IPS-15b (cell line): ENCODE results near the gene OOSP3.
"Not testable (repeated sequence)": the region's sequence is repeated elsewhere in the genome, so short reads cannot be mapped to it uniquely, and the experiment has no call there.

Source experiments
- H3K27me3 ChIP-seq: one replicate; pipeline ENCODE4 v1.6.1; 2013; ENCODE audit warnings: low read length; ENCODE audit not compliant: control insufficient read depth, insufficient read depth
- H3K36me3 ChIP-seq: one replicate; pipeline ENCODE4 v1.6.1; 2013; ENCODE audit warnings: low read length; ENCODE audit not compliant: control insufficient read depth, insufficient read depth
- H3K4me1 ChIP-seq: one replicate; pipeline ENCODE4 v1.6.1; 2013; ENCODE audit warnings: mild to moderate bottlenecking, low read length; ENCODE audit not compliant: control insufficient read depth, insufficient read depth
- H3K4me3 ChIP-seq: one replicate; pipeline ENCODE4 v1.5.1; 2013; ENCODE audit warnings: low read depth, low read length
- H3K9ac ChIP-seq: one replicate; pipeline ENCODE4 v1.6.1; 2013; ENCODE audit warnings: low read depth, mild to moderate bottlenecking, low read length
- H3K9me3 ChIP-seq: one replicate; pipeline ENCODE4 v1.6.1; 2013; ENCODE audit warnings: mild to moderate bottlenecking, low read length; ENCODE audit not compliant: control insufficient read depth, insufficient read depth

Gene OOSP3

DNA sequence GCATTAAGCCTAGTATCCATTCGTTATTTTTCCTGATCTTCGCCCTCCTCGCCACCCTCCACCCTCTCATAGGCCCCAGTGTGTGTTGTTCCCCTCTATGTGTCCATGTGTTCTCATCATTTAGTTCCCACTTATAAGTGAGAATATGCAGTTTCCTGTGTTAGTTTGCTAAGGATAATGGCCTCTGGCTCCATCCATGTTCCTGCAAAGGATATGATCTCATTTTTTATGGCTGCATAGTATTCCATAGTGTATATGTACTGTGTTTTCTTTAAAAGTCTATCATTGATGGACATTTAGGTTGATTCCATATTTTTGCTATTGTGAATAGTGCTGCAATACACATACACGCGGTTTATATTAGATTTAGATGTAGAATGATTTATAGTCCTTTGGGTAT is 27.2 kb upstream of the OOSP3 start:
- not testable (repeated sequence) for H3K27me3 ChIP-seq, H3K4me1 ChIP-seq, H3K36me3 ChIP-seq, H3K9me3 ChIP-seq, H3K4me3 ChIP-seq, H3K9ac ChIP-seq

DNA sequence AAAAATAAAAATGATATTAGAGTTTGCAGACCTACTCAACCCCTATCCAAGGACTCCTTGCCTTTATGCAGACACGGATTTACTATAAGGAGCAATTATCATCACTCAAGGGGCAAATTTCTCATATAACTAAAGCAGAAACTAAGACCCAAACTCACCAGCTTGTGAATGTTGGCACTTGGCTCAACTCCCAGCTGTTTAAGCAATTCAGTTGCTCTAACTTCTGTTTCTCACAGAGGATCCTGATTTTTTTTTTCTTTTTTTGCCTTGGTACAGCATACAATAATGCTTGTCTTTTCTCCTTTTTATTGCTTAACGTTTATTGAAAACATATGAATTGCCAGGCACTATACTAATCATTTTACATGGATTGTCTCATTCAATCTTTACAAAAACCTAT is 23.7 kb upstream of the OOSP3 start:
- Histone ChIP-seq H3K9me3 (no peaks in the 10 kb centered on the region), H3K36me3 (no peaks in the 10 kb centered on the region), H3K27me3 (no peaks in the 10 kb centered on the region), H3K4me3 (no peak overlapping the region), H3K9ac (no peak overlapping the region), H3K4me1 (peaks cover 3% of the 10 kb centered on the region)

DNA sequence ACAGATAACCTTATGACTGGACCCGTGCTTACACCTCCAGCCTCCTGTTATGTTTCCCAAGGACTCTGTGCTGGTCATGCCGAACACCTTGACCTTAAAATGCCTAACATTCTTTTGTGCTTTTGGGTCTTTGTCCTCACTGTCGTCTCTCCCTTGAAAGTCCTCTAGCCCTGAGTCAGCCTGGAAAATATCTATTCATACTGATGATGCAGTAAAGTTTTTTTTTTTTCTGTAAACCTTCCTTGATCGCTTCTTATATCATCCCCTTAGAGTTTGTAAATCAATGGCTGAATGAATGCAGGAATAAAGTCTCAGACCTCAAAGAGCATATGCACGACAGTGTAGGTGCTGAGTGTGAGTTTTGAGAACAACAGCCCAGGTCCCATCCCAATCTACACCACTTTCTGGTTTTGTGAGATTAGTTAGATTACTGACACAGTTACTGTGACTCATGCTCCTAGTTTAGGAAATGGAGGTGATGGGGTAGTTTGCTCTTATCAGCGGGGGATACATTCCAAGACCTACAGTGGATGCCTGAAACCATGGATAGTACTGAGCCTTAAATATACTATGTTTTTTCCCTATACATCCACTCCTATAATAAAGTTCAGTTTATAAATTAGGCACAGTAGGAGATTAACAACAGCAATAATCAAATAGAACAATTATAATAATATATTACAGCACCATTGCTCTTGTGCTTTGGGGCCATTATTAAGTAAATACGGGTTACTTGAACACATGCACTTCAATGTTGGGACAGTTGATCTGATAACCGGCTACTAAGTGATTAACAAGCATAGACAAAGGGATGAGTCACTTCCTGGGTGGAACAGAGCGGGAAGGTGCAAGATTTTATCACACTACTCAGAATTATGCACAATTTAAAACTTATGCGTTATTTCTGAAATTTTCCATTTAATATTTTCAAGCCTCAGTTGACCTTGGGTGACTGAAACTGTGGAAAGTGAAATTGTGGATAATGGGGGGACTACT is 20.8 kb upstream of the OOSP3 start:
- Histone ChIP-seq H3K9me3 (no peaks in the 10 kb centered on the region), H3K9ac (no peak overlapping the region), H3K4me1 (peaks cover 3% of the 10 kb centered on the region), H3K36me3 (no peaks in the 10 kb centered on the region), H3K4me3 (no peak overlapping the region), H3K27me3 (no peaks in the 10 kb centered on the region)

DNA sequence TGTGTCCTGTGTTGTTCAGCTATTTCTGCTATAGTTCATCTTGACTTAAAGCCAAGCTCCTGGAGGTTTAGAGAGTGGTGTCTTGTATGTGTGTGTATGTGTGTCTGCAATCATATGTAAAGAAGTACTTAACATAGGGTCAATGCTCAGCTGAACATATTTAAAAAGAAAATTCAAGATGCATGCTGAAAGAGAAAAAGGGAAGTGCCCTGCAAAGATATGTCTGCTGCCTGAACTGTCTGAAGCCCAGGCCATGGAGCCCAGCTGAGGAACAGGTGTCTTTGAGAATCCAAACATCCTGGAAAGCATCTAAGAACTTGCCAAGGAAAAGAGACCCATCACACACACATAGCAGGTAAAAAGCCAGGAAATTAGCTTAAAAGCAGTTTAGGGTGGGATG is 18.9 kb upstream of the OOSP3 start:
- Histone ChIP-seq H3K27me3 (no peaks in the 10 kb centered on the region), H3K9me3 (no peaks in the 10 kb centered on the region), H3K36me3 (no peaks in the 10 kb centered on the region), H3K9ac (no peak overlapping the region), H3K4me1 (peaks cover 3% of the 10 kb centered on the region), H3K4me3 (no peak overlapping the region)

DNA sequence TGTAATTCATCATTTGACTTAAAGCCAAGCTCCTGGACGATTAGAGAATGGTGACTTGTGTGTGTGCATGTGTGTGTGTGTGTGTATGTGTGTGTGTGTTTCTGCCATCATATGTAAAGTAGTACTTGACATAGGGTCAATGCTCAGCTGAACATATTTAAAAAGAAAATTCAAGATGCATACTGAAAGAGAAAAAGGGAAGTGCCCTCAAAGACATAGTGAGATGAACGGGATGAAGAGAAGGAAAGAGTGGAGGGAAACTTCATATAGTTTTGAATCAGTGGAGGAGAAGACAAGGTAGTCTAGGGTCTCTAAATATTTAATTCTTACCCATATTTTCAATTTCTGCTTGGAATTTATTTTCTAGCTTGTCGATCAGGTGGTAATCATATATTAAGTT is 16.3 kb upstream of the OOSP3 start:
- no peaks in the 10 kb centered on the region for H3K36me3 ChIP-seq
- peaks cover 3% of the 10 kb centered on the region for H3K4me1 ChIP-seq
- no peaks in the 10 kb centered on the region for H3K27me3 ChIP-seq
- no peak overlapping the region for H3K4me3 ChIP-seq
- no peak overlapping the region for H3K9ac ChIP-seq
- no peaks in the 10 kb centered on the region for H3K9me3 ChIP-seq

DNA sequence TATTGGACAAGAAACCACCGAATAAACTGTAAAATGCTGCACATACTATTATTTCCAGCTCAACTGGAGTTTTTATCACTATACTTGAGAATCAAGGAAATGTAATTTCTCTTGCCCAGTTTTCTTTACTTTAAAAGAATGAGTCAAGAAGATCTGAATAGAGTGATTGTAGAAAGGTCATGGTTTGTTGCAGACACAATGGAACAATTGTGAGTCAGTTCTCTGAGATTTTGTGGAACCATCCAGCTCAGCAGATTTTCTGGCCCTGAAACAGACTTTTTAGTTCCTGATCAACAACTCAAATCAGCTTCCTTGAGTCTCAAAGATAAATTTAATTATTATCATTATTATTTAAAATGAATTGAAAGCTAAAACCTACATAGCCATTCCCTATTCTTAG is 13.6 kb upstream of the OOSP3 start:
- Histone ChIP-seq H3K4me1 (no peaks in the 10 kb centered on the region), H3K9me3 (no peaks in the 10 kb centered on the region), H3K27me3 (no peaks in the 10 kb centered on the region), H3K36me3 (no peaks in the 10 kb centered on the region), H3K4me3 (no peak overlapping the region), H3K9ac (no peak overlapping the region)

DNA sequence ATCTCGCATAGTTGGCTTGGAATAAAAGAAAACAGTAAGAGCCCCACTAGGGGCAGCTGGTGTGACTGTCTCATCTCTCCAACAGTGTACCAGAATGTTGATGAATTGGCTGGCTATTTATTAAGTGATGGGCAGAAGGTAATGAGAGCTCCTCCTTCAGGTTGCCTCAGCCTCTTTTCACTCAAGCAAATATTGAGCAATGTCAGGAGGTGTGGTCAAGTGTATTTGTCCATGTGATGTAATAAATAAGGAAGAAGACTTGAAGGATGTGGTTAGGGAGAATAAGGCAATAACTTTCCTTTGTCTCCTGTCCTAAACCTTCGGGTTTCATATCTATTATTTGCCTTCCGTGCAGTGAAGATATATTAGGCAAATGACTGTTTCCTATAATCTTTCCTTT is 12.2 kb upstream of the OOSP3 start, which contains the start of gene TCN1:
Gene TCN1, minus strand, starts transcription at position 91 of the 400 bp plus-strand sequence. Its CDS starts 17 bp downstream, at position 74.
- Histone ChIP-seq H3K27me3 (no peaks in the 10 kb centered on the region), H3K9me3 (no peaks in the 10 kb centered on the region), H3K4me1 (no peaks in the 10 kb centered on the region), H3K36me3 (no peaks in the 10 kb centered on the region), H3K4me3 (no peak within 1 kb of the TSS), H3K9ac (no peak within 1 kb of the TSS)

DNA sequence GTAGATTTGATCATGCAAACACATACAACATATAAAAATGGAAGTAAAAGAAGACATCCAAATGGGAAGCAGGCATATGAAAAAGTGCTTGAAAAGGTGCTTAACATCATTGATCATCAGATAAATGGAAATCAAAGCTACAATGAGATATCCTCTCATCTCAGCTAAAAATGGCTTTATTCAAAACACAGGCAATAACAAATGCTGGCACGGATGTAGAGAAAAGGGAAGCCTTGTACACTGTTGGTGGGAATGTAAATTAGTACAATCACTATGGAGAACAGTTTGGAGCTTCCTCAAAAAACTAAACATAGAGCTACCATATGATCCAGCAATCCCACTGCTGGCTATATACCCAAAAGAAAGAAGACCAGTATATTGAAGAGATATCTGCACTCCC is 11.7 kb upstream of the OOSP3 start:
- Histone ChIP-seq H3K36me3 (no peaks in the 10 kb centered on the region), H3K9ac (no peak overlapping the region), H3K4me3 (no peak overlapping the region), H3K9me3 (no peaks in the 10 kb centered on the region), H3K4me1 (no peaks in the 10 kb centered on the region), H3K27me3 (no peaks in the 10 kb centered on the region)

DNA sequence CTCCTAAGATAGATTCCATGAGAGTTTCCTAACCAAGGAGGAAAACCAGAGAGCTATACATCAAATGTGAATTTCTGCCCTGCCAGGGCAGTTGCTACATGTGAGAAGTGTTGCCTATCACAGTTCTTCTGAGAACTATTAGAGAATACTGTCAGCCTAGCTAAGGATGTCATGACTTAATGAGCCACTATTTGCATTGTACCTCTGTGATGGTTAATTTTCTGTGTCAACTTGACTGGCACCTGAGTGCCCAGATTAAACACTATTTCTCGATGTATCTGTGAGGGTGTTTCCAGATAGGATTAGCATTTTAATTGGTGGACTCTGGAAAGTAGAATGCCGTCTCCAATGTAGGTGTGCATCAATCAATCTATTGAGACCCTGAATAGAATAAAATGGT is 10.6 kb upstream of the OOSP3 start:
- no peak overlapping the region for H3K9ac ChIP-seq
- no peaks in the 10 kb centered on the region for H3K9me3 ChIP-seq
- no peaks in the 10 kb centered on the region for H3K27me3 ChIP-seq
- H3K4me1 ChIP-seq = no peaks in the 10 kb centered on the region
- no peak overlapping the region for H3K4me3 ChIP-seq
- no peaks in the 10 kb centered on the region for H3K36me3 ChIP-seq

DNA sequence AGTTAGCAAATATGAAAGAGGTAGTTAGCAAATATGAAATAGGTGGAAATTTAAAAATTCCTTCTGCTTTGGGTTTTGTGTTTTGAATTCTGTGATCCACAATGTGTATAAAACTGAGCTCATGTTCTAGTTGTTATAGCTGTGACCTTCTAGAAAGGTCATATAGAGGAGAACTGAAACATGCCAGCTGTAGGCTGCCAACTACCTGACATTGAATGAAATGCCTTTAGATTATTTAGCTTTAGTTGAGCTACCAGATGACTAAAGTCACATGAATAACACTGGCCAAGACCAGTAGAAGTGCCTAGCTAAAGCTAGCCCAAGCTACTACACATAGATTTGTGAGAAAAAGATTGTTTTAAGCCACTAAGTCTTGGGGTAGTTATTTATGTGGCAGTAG is 6.5 kb upstream of the OOSP3 start:
- Histone ChIP-seq H3K36me3 (no peaks in the 10 kb centered on the region), H3K4me3 (no peak overlapping the region), H3K27me3 (no peaks in the 10 kb centered on the region), H3K9ac (no peak overlapping the region), H3K9me3 (no peaks in the 10 kb centered on the region), H3K4me1 (no peaks in the 10 kb centered on the region)

DNA sequence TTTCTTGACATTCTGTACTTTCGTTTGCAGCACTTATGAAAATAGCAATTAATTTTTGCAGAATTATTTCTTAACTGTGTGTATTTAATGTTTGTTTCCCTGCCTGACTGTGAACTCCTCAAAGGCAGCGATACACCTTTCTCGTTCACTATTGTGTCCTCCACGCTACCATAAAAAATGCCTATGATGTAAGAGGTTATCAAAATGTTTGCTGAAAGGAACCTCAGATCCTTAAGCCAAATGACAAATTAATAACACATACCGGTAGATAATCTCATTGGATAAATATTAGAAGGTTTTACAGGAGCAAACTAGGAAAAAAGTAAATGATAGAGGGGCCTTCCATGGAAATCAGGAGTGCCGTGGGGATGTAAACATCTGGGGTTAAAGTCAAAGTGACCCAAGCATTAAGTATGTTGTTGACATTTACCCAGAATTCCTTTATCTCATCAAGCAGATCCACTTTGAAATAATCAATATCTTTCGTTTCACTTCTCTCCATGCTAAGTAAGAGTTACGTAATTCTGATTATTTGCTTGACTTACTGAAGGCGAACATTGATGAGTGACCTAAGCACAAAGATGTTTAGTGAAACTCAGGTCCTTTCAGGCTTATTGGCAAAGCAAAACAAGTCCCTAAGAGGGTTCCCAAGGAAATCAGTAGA is 2.6 kb upstream of the OOSP3 start:
- H3K4me1 ChIP-seq = peaks cover 5% of the 10 kb centered on the region
- H3K36me3 ChIP-seq = no peaks in the 10 kb centered on the region
- no peak overlapping the region for H3K4me3 ChIP-seq
- H3K9me3 ChIP-seq = no peaks in the 10 kb centered on the region
- no peak overlapping the region for H3K9ac ChIP-seq
- H3K27me3 ChIP-seq = no peaks in the 10 kb centered on the region

DNA sequence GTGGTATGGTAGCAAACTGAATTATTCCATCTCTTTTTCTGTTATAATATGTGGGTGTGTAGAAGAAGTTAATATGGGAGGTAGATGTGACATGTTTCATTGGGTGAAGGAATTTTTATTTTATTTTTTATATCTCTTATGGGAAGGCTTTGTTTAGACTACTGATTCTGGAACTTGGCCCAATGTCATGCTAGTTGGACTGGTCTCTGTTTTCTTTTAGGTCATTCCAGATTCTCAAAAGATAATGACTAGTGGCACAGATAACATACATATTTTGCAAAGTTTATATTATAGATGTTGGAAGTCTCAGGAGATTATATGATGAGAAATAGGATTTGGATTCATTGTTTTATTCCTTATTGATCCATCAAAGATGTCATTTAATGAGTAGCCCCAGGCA is 1.3 kb upstream of the OOSP3 start:
- Histone ChIP-seq H3K9me3 (no peaks in the 10 kb centered on the region), H3K4me3 (no peak overlapping the region), H3K4me1 (peaks cover 5% of the 10 kb centered on the region), H3K27me3 (no peaks in the 10 kb centered on the region), H3K9ac (no peak overlapping the region), H3K36me3 (no peaks in the 10 kb centered on the region)
